ENCODE results near the gene MAP3K12.

- TF ChIP-seq CTCF (conservative IDR thresholded peaks at IDR 0.05; ENCODE audit: low read depth, low read length) = no peak
- TF ChIP-seq ELK1 (IDR thresholded peaks at IDR 0.05; ENCODE audit: borderline replicate concordance, low read depth, low read length) = no peak
- TF ChIP-seq RCOR1 (IDR thresholded peaks at IDR 0.05; ENCODE audit: insufficient replicate concordance, low read length) = no peak
- no peak for TF ChIP-seq FOS (IDR thresholded peaks at IDR 0.05; ENCODE audit: low read depth, low read length)
- no peak for TF ChIP-seq CHD1 (IDR thresholded peaks at IDR 0.05; ENCODE audit: low read depth, low read length)
- no peak for TF ChIP-seq POLR2A (IDR thresholded peaks at IDR 0.05; ENCODE audit: low read depth, low read length)
- no peak for TF ChIP-seq CEBPB (IDR thresholded peaks at IDR 0.05; ENCODE audit: low read depth, low read length)
- TF ChIP-seq MAFK (IDR thresholded peaks at IDR 0.05; ENCODE audit: low read depth, low read length) = no peak
- no peak for TF ChIP-seq SMC3 (IDR thresholded peaks at IDR 0.05; ENCODE audit: low read depth, low read length)
- no peak for TF ChIP-seq RFX5 (IDR thresholded peaks at IDR 0.05; ENCODE audit: low read depth, low read length)
- TF ChIP-seq RAD21 (IDR thresholded peaks at IDR 0.05; ENCODE audit: low read length) = no peak
Observed at GRCh38 chr12:53524476-53524875, 25.2 kb upstream of the MAP3K12 start.

Data from IMR-90 (cell line).